Epithelial cell of esophagus (primary cell): ENCODE results near the gene RALBP1.

Source experiments
- DNase-seq: peaks from one replicate; pipeline ENCODE4 v3.0.0; 2010; ENCODE audit warnings: low read depth
- H3K4me3 ChIP-seq: 2 replicates; pipeline ENCODE4 v1.5.1; 2011; ENCODE audit warnings: mild to moderate bottlenecking, low read length, control low read depth
- CTCF ChIP-seq: IDR thresholded peaks from 2 replicates; pipeline ENCODE4 v1.5.1; 2011; ENCODE audit warnings: low read depth, mild to moderate bottlenecking, low read length, control low read depth, inconsistent platforms; ENCODE audit not compliant: insufficient read depth; ENCODE audit errors: missing control alignments

Gene RALBP1

GRCh38 chr18:9513971-9514512 is 38.7 kb downstream of the RALBP1 start:
- TF ChIP-seq CTCF = no peak
- peak; percentile 40 for DNase-seq
- no peak overlapping the region for H3K4me3 ChIP-seq

GRCh38 chr18:9516437-9517064 is 41.2 kb downstream of the RALBP1 start:
- H3K4me3 ChIP-seq = no peak overlapping the region
- peak; percentile 51 for DNase-seq
- TF ChIP-seq CTCF = peak; percentile 90

GRCh38 chr18:9517869-9518268 is 42.6 kb downstream of the RALBP1 start:
- TF ChIP-seq CTCF = no peak
- H3K4me3 ChIP-seq = no peak overlapping the region
- no peak for DNase-seq

- no peak for TF ChIP-seq CTCF
- no peak for DNase-seq
- H3K4me3 ChIP-seq = no peak overlapping the region
Observed at GRCh38 chr18:9519399-9519798, 44.1 kb downstream of the RALBP1 start.

- DNase-seq = no peak
- TF ChIP-seq CTCF = no peak
Observed at GRCh38 chr18:9520666-9521065, 45.4 kb downstream of the RALBP1 start.

GRCh38 chr18:9521770-9522169 is 46.5 kb downstream of the RALBP1 start:
- DNase-seq = no peak
- no peak overlapping the region for H3K4me3 ChIP-seq
- no peak for TF ChIP-seq CTCF

More at GRCh38 chr18:9520666-9521065, 45.4 kb downstream of the RALBP1 start:
- H3K4me3 ChIP-seq = no peak overlapping the region

GRCh38 chr18:9522952-9523351 is 47.6 kb downstream of the RALBP1 start:
- no peak overlapping the region for H3K4me3 ChIP-seq
- no peak for DNase-seq
- TF ChIP-seq CTCF = no peak
